DOHH2 (cell line): ENCODE results near the gene SLC16A1.

Experiments
- CTCF ChIP-seq: fragments of 200-600 bp; sonication (generic); IDR thresholded peaks from one replicate; pipeline ENCODE4 v1.5.1; 2014; ENCODE audit warnings: antibody characterized with exemption, mild to moderate bottlenecking, low read depth, low read length; ENCODE audit not compliant: poor library complexity, severe bottlenecking
- EZH2phosphoT487 ChIP-seq: fragments of 200-600 bp; sonication (generic); IDR thresholded peaks from 2 replicates; pipeline ENCODE4 v1.6.1; 2017; ENCODE audit warnings: borderline replicate concordance, mild to moderate bottlenecking, antibody characterized with exemption, low read length, moderate library complexity, mixed read lengths

DNA sequence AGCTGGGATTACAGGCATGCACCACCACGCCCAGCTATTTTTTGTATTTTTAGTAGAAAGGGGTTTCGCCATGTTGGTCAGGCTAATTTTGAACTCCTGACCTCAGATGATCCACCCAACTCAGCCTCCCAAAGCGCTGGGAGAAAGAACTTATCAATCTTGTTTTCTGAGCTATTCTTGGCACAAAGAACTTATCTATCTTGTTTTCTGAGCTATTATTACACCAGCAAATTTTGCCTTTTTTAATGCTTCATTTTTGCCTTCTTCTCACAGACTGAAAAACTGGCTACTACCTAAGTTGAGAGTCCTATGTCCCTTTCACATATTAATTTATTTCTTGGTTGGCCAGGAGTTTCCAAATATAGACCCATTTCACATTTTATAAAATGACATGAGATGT lies 9.3 kb downstream of the SLC16A1 start:
- TF ChIP-seq CTCF: no peak
- TF ChIP-seq EZH2phosphoT487: no peak
